Measurements from ENCODE around the gene SH3D19.
"Not testable (repeated sequence)": the region's sequence is repeated elsewhere in the genome, so short reads cannot be mapped to it uniquely, and the experiment has no call there.

The SH3D19 gene

GRCh38 chr4:151268905-151269304, 56.5 kb downstream of the SH3D19 start:
- not testable (repeated sequence) for DNase-seq

GRCh38 chr4:151267822-151268535, 57.4 kb downstream of the SH3D19 start:
- DNase-seq, result no peak

GRCh38 chr4:151267104-151267503, 58.3 kb downstream of the SH3D19 start:
- DNase-seq, result no peak

GRCh38 chr4:151266497-151266896, 58.9 kb downstream of the SH3D19 start:
- DNase-seq, result no peak

GRCh38 chr4:151263455-151263854, 62.0 kb downstream of the SH3D19 start:
- DNase-seq, result no peak

- no peak for DNase-seq
These were observed 64.9 kb downstream of the SH3D19 start for GRCh38 chr4:151260526-151260925.

- no peak for DNase-seq
These were observed 65.7 kb downstream of the SH3D19 start for GRCh38 chr4:151259752-151260151.

GRCh38 chr4:151257704-151258103, 67.7 kb downstream of the SH3D19 start:
- DNase-seq, result no peak

GRCh38 chr4:151256134-151256533, 69.3 kb downstream of the SH3D19 start:
- DNase-seq, result no peak

GRCh38 chr4:151255680-151256079, 69.7 kb downstream of the SH3D19 start:
- DNase-seq, result not testable (repeated sequence)

GRCh38 chr4:151255226-151255625, 70.2 kb downstream of the SH3D19 start:
- DNase-seq, result not testable (repeated sequence)

- peak in 1 of 3 experiments; percentile 41 for DNase-seq
These were observed 73.7 kb downstream of the SH3D19 start for GRCh38 chr4:151251603-151252304.

- peak in 2 of 3 experiments; percentile 5 to 12 for DNase-seq
These were observed 74.7 kb downstream of the SH3D19 start for GRCh38 chr4:151250706-151251105.

GRCh38 chr4:151248519-151248918, 76.9 kb downstream of the SH3D19 start:
- DNase-seq, result no peak

- no peak for DNase-seq
These were observed 78.0 kb downstream of the SH3D19 start for GRCh38 chr4:151247395-151247794.

GRCh38 chr4:151246742-151247141, 78.7 kb downstream of the SH3D19 start:
- DNase-seq, result no peak

GRCh38 chr4:151242305-151242704, 83.1 kb downstream of the SH3D19 start:
- no peak for DNase-seq

GRCh38 chr4:151239608-151240007, 85.8 kb downstream of the SH3D19 start:
- no peak for DNase-seq

- peak in 1 of 3 experiments; percentile 15 for DNase-seq
These were observed 86.9 kb downstream of the SH3D19 start for GRCh38 chr4:151238477-151238876.

- DNase-seq, result no peak
These were observed 89.4 kb downstream of the SH3D19 start for GRCh38 chr4:151236036-151236435.

- DNase-seq, result not testable (repeated sequence)
These were observed 90.0 kb downstream of the SH3D19 start for GRCh38 chr4:151235373-151235772.

- DNase-seq, result no peak
These were observed 91.8 kb downstream of the SH3D19 start for GRCh38 chr4:151233600-151233999.

GRCh38 chr4:151231915-151232595, 93.3 kb downstream of the SH3D19 start:
- no peak for DNase-seq

All from NCI-H1417 (cell line).